Embryonic facial prominence (tissue), 1 donor: ENCODE data around the gene HUNK.
"Not testable (repeated sequence)": the region's sequence is repeated elsewhere in the genome, so short reads cannot be mapped to it uniquely, and the experiment has no call there.

Experiments
- DNase-seq: peaks from one replicate; pipeline ENCODE4 v3.0.0-alpha.2; 2016; ENCODE audit errors: extremely low spot score

The HUNK gene

DNA sequence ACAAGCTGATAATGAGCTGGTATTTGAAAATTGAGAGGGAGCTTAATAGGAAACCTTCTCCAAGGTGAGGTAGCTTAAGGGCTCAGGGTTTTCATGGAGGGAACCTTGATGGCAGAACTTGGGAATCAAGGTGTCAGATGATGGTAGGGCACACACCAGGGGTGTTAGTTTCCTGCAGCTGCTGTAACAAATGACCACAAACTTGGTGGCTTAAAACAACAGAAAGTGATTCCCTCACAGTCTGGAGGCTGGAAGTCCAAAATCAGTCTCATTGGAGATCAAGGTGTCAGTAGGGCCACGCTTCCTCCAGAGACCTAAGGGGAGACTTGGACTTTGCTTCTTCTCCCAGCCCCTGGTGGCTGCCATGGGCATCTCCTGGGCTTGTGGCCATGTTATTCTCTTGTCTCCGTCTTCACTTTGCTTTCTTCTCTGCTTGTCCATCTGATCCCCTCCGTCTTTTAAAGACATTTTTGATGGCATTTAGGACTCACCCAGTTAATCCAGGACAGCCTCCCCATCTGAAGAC is 45.5 kb downstream of the HUNK start:
- DNase-seq, result no peak

DNA sequence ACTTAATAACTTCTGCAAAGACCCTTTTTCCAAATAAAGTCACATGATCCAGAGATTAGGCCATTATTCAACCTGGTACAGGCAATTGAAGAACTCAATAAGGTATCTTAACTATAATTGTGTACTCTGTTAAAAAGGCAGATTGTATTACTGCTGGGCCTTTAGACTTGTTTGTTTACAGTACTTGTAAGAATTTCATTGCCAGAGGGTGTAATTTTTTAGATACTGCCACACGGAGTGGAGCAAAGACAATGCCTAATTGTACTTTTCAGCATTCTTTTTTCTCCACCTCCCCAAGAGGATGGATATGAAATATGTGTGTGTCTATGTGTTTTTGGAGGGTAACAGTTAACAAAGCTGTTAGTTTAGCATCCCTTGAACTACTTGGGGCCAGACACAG is 47.5 kb downstream of the HUNK start:
- DNase-seq, result no peak

DNA sequence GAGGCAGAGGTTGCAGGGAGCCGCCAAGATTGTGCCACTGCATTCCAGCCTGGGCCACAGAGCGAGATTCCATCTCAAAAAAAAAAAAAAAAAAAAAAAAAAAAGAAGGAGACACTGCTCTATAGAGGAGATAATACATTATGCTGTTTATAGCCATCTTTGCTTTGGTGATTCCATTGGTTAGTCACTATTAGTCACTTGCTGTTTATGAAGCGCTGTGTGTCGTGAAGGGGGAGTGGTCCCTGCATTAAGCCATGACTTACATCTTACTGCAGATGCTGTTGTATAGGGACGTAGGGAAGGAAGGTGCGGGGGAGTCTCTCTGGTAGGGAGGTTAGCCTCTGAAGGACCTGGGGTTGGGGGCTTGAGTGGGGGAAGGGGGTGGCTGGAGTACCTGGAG is 48.3 kb downstream of the HUNK start:
- DNase-seq, result no peak

DNA sequence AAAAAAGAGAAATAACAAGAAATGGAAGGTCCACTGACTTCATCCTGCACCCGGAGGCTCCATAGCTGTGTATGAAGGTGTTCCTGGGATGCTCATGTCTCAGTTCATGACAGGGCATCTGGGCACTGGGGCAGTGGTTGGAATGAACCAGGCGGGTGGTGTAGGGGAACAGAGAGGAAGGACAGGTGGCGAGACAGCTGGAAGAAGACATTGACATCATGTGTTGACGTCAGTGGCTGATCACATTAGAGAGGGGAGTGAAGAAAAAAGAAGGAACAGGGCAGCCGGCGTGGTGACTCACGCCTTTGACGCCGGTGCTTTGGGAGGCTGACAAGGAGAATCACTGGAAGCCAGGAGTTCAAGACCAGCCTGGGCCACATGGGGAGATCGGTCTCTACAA is 50.1 kb downstream of the HUNK start:
- no peak for DNase-seq

DNA sequence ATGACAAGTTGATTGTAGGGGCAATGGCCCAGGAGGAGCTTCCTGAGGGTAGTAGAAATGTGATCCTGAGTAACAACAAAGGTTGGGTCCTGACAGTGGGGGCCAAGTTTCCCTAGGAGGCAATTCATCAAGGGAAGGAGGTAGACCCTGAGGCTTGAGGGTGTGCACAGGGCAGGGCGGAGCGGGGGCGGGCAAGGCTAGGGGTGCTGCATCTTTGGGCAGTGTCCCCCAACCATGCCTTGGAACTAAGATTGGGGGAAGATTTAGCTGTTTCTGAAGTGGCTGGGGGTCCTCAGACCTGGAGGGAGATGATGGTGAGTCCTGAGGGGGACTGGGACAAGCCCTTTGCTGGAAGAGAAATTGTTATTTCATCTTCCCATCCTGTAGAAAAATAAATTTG is 50.9 kb downstream of the HUNK start:
- no peak for DNase-seq

DNA sequence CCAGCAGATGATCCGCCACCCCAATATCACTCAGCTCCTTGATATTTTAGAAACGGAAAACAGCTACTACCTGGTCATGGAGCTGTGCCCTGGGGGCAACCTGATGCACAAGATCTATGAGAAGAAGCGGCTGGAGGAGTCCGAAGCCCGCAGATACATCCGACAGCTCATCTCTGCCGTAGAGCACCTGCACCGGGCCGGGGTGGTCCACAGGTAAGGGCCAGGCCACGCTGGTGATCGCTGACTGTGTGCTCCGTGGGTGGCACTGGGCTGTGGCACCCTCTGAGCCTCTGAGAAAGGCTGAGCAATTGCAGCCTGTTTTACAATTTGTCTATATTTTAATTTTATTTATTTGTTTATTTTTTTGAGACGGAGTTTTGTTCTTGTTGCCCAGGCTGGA is 51.7 kb downstream of the HUNK start:
- DNase-seq, result no peak

DNA sequence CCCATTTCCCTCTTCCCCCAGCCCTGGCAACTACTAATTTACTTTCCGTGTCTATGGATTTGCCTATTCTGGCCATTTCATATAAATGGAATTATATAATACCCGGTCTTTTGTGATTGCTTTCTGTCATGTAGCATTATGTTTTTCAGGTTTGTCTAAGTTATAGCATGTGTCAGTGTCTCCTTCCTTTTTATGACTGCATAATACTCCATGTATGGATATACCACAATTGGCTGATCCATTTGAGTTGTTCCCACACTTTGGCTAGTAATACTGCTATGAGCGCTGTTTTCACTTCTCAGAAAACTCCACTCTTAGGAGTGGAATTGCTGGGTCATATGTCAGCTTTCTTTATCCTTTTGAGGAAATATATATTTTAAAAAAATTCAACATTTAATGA is 53.7 kb downstream of the HUNK start:
- no peak for DNase-seq

DNA sequence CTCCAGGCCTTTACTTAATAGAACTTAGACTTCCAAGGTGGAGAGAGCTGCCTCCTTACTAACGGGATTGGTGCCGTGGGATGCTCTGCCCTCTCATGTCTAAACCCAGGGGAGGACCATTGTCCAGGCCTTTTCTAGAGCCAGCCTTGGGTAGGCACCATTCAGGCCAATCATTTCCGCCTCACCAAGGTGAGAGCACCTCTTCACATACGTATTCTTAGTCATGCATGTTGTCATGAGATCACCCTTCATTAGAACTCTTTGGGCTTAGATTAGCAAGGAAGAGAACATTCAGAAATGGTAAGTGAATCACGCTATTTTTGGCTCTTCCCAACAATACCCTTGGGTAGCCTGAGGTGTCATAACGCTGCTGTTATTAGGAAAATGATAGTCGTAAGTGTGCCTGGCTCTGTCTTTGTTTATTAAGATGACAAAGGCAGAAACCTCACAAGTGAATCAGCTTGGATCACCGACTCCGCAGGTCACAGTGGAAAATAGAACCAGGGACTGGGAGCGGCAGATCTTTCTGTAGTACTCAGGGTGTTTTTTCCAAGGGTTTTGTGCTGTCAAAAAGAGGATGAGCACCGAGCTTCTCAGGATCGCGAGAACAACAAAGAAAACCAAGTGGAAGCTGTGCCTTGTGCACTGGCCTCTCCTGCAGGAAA is 55.0 kb downstream of the HUNK start:
- no peak for DNase-seq

DNA sequence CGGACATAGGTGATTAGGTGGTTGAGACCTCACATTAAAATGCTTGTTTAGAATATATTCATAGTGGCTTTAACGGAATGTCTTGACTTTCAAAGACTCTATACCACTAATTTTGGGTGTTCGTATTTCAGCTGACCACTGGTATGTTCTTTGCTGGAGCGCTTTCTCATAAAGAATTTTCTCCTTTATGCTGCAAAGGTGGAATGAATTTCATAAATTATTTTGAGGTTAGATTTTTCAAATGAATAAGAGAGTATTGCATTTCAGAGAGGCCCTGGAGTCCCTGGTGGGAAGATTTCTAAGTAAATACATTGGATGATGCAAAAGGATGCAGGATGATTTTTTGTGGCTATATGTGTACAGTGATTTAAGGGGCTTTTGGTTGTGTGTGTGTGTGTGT is 55.8 kb downstream of the HUNK start:
- no peak for DNase-seq

DNA sequence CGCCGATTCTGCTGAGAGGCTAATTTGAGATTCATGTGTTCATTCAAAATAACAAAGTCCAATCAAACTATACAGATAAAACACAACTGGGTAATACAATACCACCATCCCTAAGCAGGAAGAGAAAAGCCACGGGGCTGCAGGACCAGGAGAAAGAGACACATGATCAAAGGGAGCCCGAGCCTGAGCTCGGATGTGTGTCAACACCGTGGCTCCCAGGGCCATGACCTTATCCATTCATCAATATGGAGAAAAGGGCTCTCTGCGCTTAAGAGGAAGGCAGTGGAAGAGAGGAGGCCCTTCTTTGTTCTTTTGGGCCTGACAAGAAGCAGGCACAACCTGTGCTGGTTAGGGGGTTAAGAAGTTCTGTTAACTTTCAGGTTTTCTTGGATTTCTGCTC is 56.7 kb downstream of the HUNK start:
- no peak for DNase-seq

DNA sequence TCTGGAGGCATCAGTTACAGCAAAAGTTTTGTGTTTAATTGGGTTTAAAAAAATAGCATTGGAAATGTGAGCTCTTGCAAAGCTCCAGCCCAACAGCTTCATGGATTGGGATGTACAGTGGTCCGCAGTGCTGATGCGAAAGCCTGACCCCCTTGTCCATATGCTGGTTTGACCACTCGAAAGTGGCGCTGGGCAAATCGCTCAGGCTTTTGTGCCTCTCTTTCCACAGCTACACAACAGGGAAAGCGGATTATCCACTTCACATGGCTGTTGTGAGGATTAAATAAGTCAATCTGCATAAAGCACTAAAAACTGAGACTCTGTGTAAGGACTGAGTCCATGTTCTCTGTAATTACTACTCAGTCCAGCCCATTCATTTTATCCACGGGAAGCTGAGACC is 57.2 kb downstream of the HUNK start:
- DNase-seq, result no peak

DNA sequence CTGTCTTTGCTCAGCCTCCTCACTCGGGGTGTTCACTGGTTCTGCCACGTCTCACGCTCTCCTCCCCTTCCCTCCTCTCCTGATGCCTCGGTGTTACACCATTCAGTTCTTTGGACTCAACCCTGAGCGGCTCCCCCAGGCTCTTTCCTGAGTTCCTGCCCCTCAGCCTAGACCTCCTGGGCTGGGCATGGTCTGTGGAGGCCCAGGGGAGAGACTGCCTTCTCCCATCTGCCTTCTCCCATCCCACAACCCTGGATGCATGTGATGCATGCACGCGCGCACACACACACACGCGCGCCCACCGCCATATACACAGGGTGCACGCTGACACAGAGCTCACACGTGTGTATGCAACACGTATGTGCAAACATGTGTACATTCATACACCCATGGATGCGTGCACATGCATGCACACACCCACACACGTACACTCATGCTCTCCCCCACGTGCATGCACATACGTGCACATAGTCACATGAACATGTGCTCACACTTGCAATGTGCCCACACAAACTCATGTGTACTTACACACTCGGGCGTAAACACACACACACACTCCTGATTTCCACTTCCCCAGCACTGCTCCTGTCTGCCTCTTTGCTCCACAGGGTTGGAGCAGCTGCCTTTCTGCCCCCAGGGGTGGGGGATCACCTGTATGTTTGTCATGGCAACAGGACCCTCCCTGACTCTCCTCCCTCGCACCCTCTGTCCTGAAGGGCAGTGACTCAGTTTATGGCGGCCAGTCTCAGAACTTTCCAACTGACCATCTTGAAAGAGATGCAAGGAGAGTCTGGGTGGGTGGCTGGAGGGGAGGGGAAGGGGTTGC is 59.0 kb downstream of the HUNK start:
- DNase-seq, result no peak

DNA sequence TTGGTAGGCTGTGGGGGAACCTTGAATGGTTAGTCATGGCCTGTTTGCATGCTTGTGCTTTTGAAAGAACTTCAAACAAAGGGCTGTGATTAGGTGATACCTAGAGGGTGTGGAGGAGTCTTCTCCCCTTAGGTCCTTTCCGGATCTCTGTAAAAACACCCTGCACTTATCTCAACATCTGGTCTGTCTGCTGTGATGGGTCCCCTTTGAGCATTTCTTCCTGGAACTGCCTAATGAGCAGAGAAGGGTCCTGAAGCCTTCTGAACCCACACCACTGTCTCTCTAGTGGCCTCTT is 59.6 kb downstream of the HUNK start:
- no peak for DNase-seq

DNA sequence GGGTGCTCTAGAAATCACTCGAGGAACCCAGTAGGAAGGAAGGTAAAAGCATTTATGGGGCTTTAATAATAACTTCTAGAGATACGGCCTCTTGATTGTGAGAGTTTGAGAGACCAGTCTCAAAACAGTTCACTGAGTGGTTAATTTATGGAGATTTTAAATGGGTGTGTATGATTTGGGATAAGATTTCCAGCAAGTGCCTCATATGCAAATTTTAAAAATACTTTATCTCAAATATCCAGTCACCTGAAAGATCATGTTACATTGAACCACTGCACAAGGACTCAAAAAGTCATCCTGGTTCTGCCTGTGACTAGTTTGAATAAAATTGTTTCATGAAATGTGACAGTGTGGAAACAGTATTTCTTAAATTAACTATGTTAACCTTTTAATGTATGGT is 64.5 kb downstream of the HUNK start:
- DNase-seq, result no peak

DNA sequence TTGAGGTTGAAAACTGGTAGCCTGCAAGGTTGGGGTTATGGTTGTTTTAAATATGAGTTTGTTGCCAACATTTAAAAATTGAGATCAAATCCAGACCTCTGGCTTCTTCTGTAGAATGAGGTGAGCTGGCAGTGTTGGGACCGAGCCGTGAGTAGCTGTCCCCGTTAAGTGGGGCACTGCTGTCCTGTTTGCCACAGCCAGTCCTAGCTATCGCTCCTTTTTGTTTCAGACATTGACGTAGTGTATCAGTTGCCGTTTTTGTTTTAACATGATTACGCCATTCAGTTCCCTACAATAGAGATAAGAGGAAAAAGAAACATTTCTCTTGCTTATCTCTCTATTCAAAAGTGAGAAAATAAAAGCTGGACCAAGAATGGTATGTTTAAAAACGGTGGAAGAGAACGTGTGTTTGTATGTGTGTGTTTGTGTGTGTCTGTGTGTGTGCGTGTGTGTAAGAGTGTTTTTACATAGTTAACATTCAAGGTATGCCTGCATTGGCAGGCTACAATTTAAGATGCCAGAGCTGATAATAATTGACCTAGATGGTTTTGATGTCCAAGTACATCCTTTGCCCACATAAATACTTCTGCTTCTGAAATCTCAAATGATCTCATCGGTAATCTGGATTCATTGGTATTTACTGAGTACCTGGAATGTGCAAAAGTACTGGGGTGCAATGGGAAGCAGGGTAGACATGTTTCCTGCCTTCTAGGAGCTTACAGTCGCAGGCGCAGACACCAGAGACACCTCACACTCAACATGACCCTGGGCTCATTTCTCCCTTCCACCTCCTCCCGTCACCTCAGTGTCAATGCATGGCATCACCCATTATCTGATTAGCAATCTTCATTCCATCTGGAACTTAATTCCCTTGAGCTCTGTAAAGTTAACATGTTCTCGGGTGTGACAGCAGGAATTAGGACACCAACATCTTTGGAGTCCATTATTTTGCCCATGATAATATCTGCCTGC is 65.8 kb downstream of the HUNK start:
- no peak for DNase-seq

DNA sequence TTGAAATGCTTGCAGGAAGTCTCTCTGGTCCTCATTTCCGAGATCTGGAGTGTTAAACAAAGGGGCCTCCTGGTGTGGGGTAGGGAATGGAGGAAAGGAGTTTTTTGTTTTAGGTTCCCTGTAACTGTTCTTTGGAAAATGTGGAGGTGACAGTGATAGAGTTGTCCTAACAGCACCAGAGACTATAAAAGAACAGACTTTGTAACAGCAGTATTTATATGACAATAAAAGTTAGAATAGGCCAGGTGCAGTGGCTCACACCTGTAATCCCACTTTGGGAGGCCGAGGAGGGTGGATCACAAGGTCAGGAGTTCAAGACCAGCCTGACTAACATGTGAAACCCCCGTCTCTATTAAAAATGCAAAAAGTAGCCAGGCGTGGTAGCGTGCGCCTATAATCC is 68.9 kb downstream of the HUNK start:
- no peak for DNase-seq

DNA sequence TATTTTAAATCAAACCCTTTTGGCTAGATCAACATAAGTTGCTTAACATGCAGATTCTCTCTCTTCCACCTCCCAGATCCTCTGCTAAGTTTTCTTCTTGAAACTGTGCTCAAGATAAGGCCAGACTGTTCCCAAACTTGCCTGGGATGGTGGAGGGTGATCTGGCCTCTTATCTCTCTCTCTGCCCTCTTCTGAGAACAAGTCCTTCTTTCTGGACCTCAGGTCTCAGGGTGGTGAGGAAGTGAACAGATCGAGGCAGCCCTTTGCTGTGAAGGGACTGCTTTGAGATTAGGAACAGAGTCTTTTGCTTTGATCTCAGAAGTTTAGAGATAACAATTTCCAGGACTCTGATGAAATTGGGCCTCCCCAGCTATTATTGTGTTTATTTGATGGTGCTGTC is 70.7 kb downstream of the HUNK start:
- DNase-seq, result no peak

DNA sequence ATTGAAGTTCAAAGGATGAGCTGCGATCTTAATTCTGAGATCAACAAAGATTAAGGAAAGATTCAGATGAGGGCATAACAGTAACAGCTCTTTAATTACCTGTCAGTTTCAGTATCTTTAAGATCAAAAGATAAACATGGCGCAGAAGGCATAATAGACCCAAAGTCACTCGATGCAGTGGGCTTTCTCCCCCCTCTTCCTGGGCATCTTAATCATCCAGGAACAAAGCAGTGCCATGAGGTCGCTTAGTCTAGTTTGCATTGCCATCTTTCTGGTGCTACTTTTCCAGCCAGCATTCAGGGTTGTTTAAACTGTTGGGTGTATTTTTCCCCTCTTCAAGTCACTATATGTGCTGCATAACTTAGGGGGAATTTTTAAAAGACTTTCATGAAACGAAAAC is 72.3 kb downstream of the HUNK start:
- no peak for DNase-seq

DNA sequence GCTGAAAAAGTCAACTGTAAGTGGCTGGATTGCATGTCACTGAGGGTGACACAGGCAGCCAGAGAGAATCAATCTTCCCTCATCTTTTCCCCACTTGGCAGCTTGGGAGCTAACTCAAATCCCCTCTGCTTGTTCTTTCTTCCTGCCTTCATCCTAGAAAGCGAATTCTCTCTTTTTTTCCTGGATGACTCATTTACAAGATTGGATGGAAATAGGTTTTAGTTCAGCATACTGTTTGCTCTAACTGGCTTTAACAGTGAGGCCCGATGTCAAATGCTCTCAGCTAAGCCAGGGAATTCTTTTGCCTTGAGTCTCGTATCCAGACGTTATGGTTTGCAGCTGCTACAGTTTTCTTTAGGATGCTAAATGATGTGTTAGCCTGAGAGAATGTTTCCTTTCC is 72.7 kb downstream of the HUNK start:
- DNase-seq, result no peak

DNA sequence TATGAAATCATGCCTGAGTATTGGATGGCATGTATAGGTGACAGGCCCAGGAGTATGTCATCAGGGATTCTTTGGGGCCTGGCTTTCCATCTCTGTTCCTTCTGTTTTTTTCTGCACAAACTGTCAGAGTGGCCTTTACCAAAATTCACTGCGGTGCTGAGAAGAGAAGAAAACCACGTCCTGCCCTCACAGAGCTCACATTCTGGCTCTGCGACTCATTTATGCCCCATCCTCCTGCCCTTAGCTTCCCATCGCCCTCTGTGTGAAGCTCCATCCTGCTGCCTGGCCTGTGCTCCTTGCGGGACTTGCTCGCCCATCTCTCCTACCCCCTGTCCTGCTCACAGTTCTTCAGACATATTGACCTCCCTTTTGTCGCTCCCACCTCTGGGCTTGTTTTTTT is 73.4 kb downstream of the HUNK start:
- no peak for DNase-seq

DNA sequence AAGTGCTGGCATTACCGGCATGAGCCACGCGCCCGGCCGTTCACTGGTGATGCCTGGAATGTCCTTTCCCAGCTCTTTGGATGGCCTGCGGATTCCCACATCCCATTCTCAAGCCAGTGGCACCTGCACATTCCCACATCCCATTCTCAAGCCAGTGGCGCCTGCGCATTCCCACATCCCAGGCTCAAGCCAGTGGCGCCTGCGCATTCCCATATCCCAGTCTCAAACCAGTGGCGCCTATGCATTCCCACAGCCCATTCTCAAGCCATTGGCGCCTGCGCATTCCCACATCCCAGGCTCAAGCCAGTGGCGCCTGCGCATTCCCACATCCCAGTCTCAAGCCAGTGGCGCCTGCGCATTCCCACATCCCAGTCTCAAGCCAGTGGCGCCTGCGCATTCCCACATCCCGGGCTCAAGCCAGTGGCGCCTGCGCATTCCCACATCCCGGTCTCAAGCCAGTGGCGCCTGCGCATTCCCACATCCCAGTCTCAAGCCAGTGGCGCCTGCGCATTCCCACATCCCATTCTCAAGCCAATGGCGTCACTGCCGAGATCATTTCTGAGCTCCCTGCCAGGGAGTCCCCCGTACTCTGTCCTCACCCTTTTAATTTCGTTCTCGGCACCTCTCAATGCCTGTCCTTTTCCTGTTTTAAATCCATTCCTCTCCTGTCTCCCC is 74.2 kb downstream of the HUNK start:
- DNase-seq, result not testable (repeated sequence)

DNA sequence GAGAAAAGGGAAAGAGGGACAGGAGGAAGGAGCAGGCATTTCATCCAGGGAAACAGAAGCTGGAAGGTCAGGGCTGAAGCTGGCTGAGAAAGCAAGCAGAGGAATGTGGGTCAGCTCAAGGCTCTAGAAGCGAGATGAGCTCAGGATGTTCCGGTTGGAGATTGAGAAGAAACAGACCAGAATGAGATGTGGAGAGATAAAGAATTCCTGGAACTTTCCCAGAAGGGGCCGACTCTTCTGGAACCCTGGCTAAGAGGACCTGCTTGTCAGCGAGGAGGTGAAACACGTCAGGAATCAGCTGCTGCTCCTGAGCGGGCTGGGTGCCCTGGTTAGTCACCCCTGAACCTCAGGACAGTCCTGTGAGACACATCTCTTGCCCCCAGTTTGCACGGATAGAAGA is 75.9 kb downstream of the HUNK start:
- no peak for DNase-seq
